Transverse colon (tissue), 4 donors: ENCODE results near the gene NUP93. TPM values are rescaled to one million over a fixed set of nuclear protein-coding genes. Genes with fewer than 3 reads are reported as not detected.

Source experiments
- DNase-seq: peaks from one replicate; pipeline ENCODE4 v3.0.0-alpha.2; 2019
- H3K27ac ChIP-seq, 4 donors: fragments of 200-600 bp; sonication (generic); 2 replicates each; pipeline ENCODE4 v1.5.1; 2016 to 2018; ENCODE audit warnings: inconsistent platforms in 4 of 4
- H3K27me3 ChIP-seq: fragments of 200-600 bp; sonication (generic); 2 replicates; pipeline ENCODE4 v1.5.1; 2017; ENCODE audit warnings: inconsistent platforms
- H3K36me3 ChIP-seq, 4 donors: fragments of 200-600 bp; sonication (generic); 2 replicates each; pipeline ENCODE4 v1.5.1; 2017 to 2019; ENCODE audit warnings: inconsistent platforms in 4 of 4
- H3K4me1 ChIP-seq, 4 donors: fragments of 200-600 bp; sonication (generic); 2 replicates each; pipeline ENCODE4 v1.5.1; 2017 to 2020; ENCODE audit warnings: inconsistent platforms in 4 of 4
- H3K4me3 ChIP-seq, 4 donors: fragments of 200-600 bp; sonication (generic); 1 replicate in 1 of 4; 2 replicates in 3 of 4; pipeline versions ENCODE4 v1.5.1 to v1.6.1; 2017 to 2019; ENCODE audit warnings: inconsistent platforms in 4 of 4
- H3K9me3 ChIP-seq, 2 donors: fragments of 200-600 bp; sonication (generic); 2 replicates each; pipeline ENCODE4 v1.5.1; 2017 to 2019; ENCODE audit warnings: inconsistent platforms in 2 of 2
- CTCF ChIP-seq, 5 experiments: fragments of 200-600 bp in 3 of 5; fragments of 450-650 bp in 2 of 5; sonication (generic) in 3 of 5; IDR thresholded peaks; 1 replicate in 2 of 5; 2 replicates in 3 of 5; pipeline ENCODE4 v1.5.1; 2016 to 2017; ENCODE audit warnings: antibody characterized with exemption in 5 of 5, inconsistent platforms in 3 of 5, mild to moderate bottlenecking in 2 of 5, moderate library complexity in 1 of 5
- EP300 ChIP-seq: sonication (generic); formaldehyde crosslinking; IDR thresholded peaks from one replicate; pipeline ENCODE4 v1.6.1; 2017; ENCODE audit warnings: antibody characterized with exemption, low read depth
- POLR2A ChIP-seq: fragments of 450-650 bp; IDR thresholded peaks from one replicate; pipeline ENCODE4 v1.6.1; 2016; ENCODE audit warnings: antibody characterized with exemption, mild to moderate bottlenecking, moderate library complexity
- POLR2AphosphoS5 ChIP-seq, 3 donors: sonication (generic); formaldehyde crosslinking; IDR thresholded peaks; one replicate each; pipeline ENCODE4 v1.6.1; 2016; ENCODE audit warnings: antibody characterized with exemption in 3 of 3
- WGBS, 2 donors: methylation state at CpG; one replicate each; pipeline ENCODE4 v1.1.5; 2018; ENCODE audit warnings: low coverage in 1 of 2; 5-methylcytosine and 5-hydroxymethylcytosine counted together
- in situ Hi-C, 4 donors: fragments of 200-750 bp; cut with MboI; loops; one replicate each; pipeline versions ENCODE4 v1.15.0 to v1.15.1; 2017; ENCODE audit warnings: low sequenced_read_pairs in 3 of 4, low pct_ligation_motif_present in 1 of 4, low pct_unique_long_range_greater_than_20kb in 1 of 4
- intact Hi-C: fragments of 100-400 bp; cut with DNase I; formaldehyde crosslinking; loops from one replicate; pipeline ENCODE4 v1.15.1; 2023; ENCODE audit warnings: low total_unique reads
- total RNA-seq, 4 donors: library from RNA; depleted of rRNA; stranded (reverse); fragments of >200 nt; gene quantifications; one replicate each; pipeline ENCODE4 v1.1.0, GENCODE V29; 2016

NUP93 gene
- total RNA-seq, 4 donors from 2014 or later, result 8.6 to 42.4 (median 20.6) TPM

DNA sequence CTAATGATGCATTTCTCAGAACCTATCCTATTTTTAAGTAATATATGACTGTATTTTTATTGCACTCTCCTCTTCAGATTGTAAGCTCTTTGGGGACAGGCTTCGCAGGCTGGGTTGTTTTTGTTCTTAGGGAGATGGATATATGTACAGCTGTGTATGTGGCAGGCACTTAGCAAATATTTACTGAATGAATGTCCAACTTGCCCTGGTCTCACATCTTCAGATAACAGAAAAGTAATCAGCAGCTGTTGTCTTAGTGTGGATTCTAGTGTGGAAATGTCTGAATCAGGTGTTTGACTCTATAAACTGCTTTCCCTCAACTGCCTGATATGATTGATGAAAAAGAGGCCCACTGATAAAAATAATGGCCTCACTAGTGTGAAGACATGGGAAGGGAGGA, 88.0 kb downstream of the NUP93 start:
- no peak for TF ChIP-seq POLR2AphosphoS5 (IDR thresholded peaks at IDR 0.05)
- TF ChIP-seq EP300, result no peak
- no peak for TF ChIP-seq POLR2A
- TF ChIP-seq CTCF (IDR thresholded peaks at IDR 0.05), result no peak
- intact Hi-C loops, result no loop called here
- no peak overlapping the region for H3K27ac ChIP-seq
- peaks cover 0 to 2% (median 0%) of the 10 kb centered on the region in 4 donors for H3K4me1 ChIP-seq
- 75 to 100% methylated on average over 1 of the region's 1 CpG for WGBS, 2 donors
- no peak overlapping the region for H3K4me3 ChIP-seq
- no peaks in the 10 kb centered on the region for H3K9me3 ChIP-seq
- H3K36me3 ChIP-seq, result peaks cover 0 to 5% (median 0%) of the 10 kb centered on the region in 4 donors
- in situ Hi-C loops, result no loop called here
- H3K27me3 ChIP-seq, result no peaks in the 10 kb centered on the region
- DNase-seq, result no peak

GRCh38 chr16:56823081-56823733, 93.3 kb downstream of the NUP93 start:
- Histone ChIP-seq H3K27ac (no peak overlapping the region), H3K36me3 (peaks cover 0 to 5% (median 0%) of the 10 kb centered on the region in 4 donors), H3K27me3 (no peaks in the 10 kb centered on the region), H3K9me3 (no peaks in the 10 kb centered on the region), H3K4me3 (no peak overlapping the region), H3K4me1 (peaks cover 0 to 12% (median 0%) of the 10 kb centered on the region in 4 donors)
- WGBS, 2 donors, result 83 to 94% methylated on average over 10 to 12 of the region's 12 CpGs
- TF ChIP-seq POLR2A (no peak), POLR2AphosphoS5 (IDR thresholded peaks at IDR 0.05) (no peak), EP300 (no peak), CTCF (IDR thresholded peaks at IDR 0.05) (no peak)
- in situ Hi-C loops (no loop called here), intact Hi-C loops (no loop called here)
- DNase-seq, result no peak

- Histone ChIP-seq H3K27ac (peak overlapping the region; percentile 13 to 44 (median 38)), H3K9me3 (no peaks in the 10 kb centered on the region), H3K4me1 (peaks cover 0 to 12% (median 0%) of the 10 kb centered on the region in 4 donors), H3K4me3 (no peak overlapping the region), H3K27me3 (no peaks in the 10 kb centered on the region), H3K36me3 (peaks cover 0 to 6% (median 3%) of the 10 kb centered on the region in 4 donors)
- TF ChIP-seq POLR2A (no peak), CTCF (IDR thresholded peaks at IDR 0.05) (peak in 2 of 5 experiments; percentile 32 to 41)
- WGBS, 2 donors, result 60 to 71% methylated on average over 1 to 3 of the region's 3 CpGs
- in situ Hi-C loops (no loop called here), intact Hi-C loops (no loop called here)
- peak; percentile 69 for DNase-seq
Measured at GRCh38 chr16:56824331-56824730, 94.4 kb downstream of the NUP93 start.

- Histone ChIP-seq H3K27ac (peak overlapping the region in 2 of 4 donors; percentile 32 to 42), H3K27me3 (no peaks in the 10 kb centered on the region), H3K4me3 (no peak overlapping the region), H3K36me3 (peaks cover 0 to 6% (median 3%) of the 10 kb centered on the region in 4 donors), H3K9me3 (no peaks in the 10 kb centered on the region), H3K4me1 (peaks cover 0 to 12% (median 0%) of the 10 kb centered on the region in 4 donors)
- DNase-seq, result no peak
- 65 to 73% methylated on average over 1 to 3 of the region's 3 CpGs for WGBS, 2 donors
- TF ChIP-seq POLR2A (no peak), EP300 (no peak), CTCF (IDR thresholded peaks at IDR 0.05) (no peak), POLR2AphosphoS5 (IDR thresholded peaks at IDR 0.05) (no peak)
- in situ Hi-C loops (no loop called here), intact Hi-C loops (no loop called here)
Measured at GRCh38 chr16:56824804-56825203, 94.9 kb downstream of the NUP93 start.
